BJ (cell line): ENCODE measurements around the gene B4GALT1. TPM values are rescaled to one million over a fixed set of nuclear protein-coding genes. Genes with fewer than 3 reads are reported as not detected.

Experiments used
- CTCF ChIA-PET: fragments of 350-600 bp; formaldehyde crosslinking; extraction: SDS; loops from one replicate; lab custom pipeline; 2021; ENCODE audit warnings: antibody characterized with exemption, inconsistent platforms; lab: Yijun Ruan, JAX
- POLR2A ChIA-PET: fragments of 300-600 bp; sonication (Branson Sonifier 250); formaldehyde crosslinking; extraction: SDS; loops from one replicate; lab custom pipeline; 2021; ENCODE audit warnings: antibody characterized with exemption; lab: Charles Lee
- DNase-seq: peaks from one replicate; pipeline ENCODE4 v3.0.0-alpha.2; 2011; ENCODE audit warnings: low read depth
- H3K27me3 ChIP-seq: 2 replicates; pipeline ENCODE4 v1.6.0; 2011; ENCODE audit warnings: low read length; ENCODE audit not compliant: control insufficient read depth, insufficient read depth
- H3K36me3 ChIP-seq: 2 replicates; pipeline ENCODE4 v1.5.1; 2011; ENCODE audit warnings: low read length; ENCODE audit not compliant: control insufficient read depth, insufficient read depth
- H3K4me3 ChIP-seq: 2 replicates; pipeline ENCODE4 v1.5.1; 2011; ENCODE audit warnings: low read depth, mild to moderate bottlenecking, control low read depth, low read length
- polyA plus RNA-seq: library from polyadenylated mRNA; depleted of rRNA; stranded (reverse); fragments of >200 nt; gene quantifications from 2 replicates; pipeline ENCODE4 v1.2.3, GENCODE V29; 2011
- TF ChIP-seq, protein P1 (sequence below): IDR thresholded peaks from 2 replicates; pipeline ENCODE4 v1.5.1; 2011; ENCODE audit warnings: low read depth, mild to moderate bottlenecking, control low read depth, inconsistent platforms, low read length, moderate library complexity; ENCODE audit not compliant: insufficient read depth

The B4GALT1 gene
- polyA plus RNA-seq, 1 experiment = 85.6 TPM

DNA sequence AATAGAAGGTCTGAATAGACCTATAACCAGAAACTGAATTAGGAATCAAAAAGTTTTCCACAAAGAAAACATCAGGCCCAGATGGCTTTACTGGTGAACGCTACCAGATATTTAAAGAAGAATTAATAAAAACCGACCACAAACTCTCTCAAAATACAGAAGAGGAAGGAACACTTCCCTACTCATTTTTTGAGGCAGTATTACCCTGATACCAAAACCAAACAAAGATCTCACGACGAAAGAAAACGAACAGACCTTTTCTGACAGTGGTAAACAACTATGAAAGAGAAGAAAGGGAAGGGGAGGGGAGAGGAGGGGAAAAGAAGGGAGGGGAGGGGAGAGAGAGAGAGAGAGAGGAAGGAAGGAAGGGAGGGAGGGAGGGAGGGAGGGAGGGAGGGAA is 13.5 kb downstream of the B4GALT1 start:
- ChIA-PET POLR2A (no interaction called here), CTCF (no interaction called here)
- H3K27me3 ChIP-seq = no peaks in the 10 kb centered on the region
- no peaks in the 10 kb centered on the region for H3K36me3 ChIP-seq
- no peak overlapping the region for H3K4me3 ChIP-seq
- TF ChIP-seq, protein P1, sequence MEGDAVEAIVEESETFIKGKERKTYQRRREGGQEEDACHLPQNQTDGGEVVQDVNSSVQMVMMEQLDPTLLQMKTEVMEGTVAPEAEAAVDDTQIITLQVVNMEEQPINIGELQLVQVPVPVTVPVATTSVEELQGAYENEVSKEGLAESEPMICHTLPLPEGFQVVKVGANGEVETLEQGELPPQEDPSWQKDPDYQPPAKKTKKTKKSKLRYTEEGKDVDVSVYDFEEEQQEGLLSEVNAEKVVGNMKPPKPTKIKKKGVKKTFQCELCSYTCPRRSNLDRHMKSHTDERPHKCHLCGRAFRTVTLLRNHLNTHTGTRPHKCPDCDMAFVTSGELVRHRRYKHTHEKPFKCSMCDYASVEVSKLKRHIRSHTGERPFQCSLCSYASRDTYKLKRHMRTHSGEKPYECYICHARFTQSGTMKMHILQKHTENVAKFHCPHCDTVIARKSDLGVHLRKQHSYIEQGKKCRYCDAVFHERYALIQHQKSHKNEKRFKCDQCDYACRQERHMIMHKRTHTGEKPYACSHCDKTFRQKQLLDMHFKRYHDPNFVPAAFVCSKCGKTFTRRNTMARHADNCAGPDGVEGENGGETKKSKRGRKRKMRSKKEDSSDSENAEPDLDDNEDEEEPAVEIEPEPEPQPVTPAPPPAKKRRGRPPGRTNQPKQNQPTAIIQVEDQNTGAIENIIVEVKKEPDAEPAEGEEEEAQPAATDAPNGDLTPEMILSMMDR = no peak
- no peak for DNase-seq

DNA sequence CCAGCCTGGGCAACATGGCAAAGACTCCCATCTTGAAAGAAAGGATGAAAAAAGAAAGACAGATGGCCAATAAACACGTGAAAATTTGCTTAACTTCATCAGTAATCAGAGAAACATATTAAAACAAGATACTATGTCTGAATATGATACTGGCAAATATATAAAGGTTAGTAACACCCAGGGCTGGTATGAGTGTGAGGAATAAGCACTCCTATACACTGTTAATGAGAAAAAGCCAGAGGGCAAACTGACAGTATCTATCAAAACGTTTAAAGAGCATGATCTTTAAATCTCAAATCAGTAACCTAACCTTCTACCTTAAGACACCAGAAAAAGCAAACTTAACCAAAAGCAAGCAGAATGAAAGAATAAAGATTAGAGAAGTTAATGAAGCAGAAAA is 14.1 kb downstream of the B4GALT1 start:
- Histone ChIP-seq H3K27me3 (no peaks in the 10 kb centered on the region), H3K4me3 (no peak overlapping the region), H3K36me3 (no peaks in the 10 kb centered on the region)
- no peak for DNase-seq
- TF ChIP-seq, protein P1 = no peak
- CTCF ChIA-PET = no interaction called here
- POLR2A ChIA-PET = no interaction called here

DNA sequence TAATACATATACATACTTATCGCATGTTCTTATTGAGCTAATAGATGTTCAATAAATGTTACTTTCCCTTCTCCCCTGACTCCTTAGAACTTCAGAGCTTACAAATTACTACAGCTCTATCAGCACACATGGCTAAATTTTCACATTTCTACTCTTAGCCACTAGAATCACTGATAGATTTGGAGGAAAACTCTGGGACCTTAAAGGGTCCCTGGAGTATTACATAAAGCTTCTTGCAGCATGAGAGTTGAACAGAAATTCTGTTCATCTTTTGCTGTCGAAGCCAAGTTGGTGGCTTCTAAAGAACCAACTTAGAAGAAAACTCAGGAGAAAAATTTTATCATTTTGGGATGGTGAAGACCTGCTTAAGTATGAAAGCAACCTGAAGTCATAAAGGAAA is 15.5 kb downstream of the B4GALT1 start:
- CTCF ChIA-PET = interaction anchor here (0.8 to 1.4 kb wide), 3 partner anchors 9 to 21 kb away, joined by 3 to 6 read pairs (median 3); no protein-coding TSS in a partner anchor
- POLR2A ChIA-PET = interaction anchor here (0.6 to 1.1 kb wide), 5 partner anchors 9 to 698 kb away, joined by 3 to 10 read pairs (median 3); partner anchors contain the start of genes B4GALT1 and NFX1
- TF ChIP-seq, protein P1 = no peak
- no peaks in the 10 kb centered on the region for H3K36me3 ChIP-seq
- H3K27me3 ChIP-seq = no peaks in the 10 kb centered on the region
- no peak overlapping the region for H3K4me3 ChIP-seq
- no peak for DNase-seq

DNA sequence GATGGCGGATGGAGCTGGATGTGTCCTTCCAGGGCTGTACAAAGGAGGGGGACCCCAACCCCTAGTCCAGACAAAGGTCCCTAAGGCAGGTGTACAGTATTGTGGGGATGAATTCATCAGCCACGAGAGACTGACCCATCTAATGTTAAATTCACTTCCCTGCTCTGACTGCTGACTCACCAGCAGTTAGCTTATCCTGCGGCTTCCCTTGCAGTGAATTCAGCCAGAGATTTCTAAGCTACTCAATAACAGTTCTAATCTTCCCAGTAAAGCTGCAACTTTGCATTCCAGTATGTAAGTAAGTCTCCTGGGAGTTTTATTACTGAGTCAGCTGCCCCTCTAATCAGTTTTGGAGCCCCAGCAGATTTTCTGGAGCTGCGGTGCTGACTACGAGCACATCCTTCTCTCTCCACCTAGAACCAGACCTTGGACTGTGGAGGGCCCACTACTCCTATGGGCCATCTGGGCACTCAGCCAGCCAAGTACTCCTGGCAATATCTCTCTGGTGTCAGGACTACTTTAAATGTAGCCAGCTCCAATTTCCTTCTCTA is 16.1 kb downstream of the B4GALT1 start:
- DNase-seq = peak; percentile 88
- TF ChIP-seq, protein P1 = no peak
- Histone ChIP-seq H3K4me3 (no peak overlapping the region), H3K36me3 (no peaks in the 10 kb centered on the region), H3K27me3 (no peaks in the 10 kb centered on the region)
- ChIA-PET CTCF (interaction anchor here (0.6 to 1.4 kb wide), 4 partner anchors 10 to 80 kb away, joined by 3 to 6 read pairs (median 3); no protein-coding TSS in a partner anchor), POLR2A (interaction anchor here (0.6 to 1.1 kb wide), 3 partner anchors 12 to 699 kb away, joined by 3 read pairs; partner anchors contain the start of gene B4GALT1)

DNA sequence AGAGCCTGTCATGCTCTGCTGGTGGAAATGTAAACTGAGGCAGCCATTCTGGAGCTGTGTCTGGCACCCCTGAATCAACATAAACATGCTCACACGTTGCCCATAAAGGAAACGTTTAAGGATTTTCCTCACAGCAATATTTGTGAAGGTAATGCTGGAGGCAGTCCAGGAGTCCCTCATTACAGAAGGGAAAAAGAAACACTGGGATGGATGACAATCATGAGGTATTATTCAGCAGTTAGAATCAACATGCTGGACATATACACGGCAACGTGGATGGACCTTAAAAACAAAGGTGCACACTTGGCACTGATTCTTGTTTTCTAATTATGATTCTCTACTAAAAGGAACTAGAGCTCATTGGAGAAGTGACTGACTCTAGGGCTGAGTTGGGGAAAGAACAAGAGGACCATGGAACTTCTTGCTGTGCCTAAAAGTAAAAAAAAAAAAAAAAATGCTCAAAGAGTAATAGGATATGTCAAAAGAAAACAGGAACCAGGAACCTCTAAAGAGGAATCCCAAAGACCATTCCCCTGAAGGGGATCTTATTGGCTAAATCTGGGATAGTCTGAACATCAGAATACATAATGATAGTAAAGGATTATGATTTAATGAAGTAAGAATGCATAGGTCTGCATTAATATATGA is 18.6 kb downstream of the B4GALT1 start:
- TF ChIP-seq, protein P1 = no peak
- ChIA-PET CTCF (interaction anchor here (1.0 to 1.2 kb wide), 2 partner anchors 12 to 40 kb away, joined by 3 read pairs; no protein-coding TSS in a partner anchor), POLR2A (no interaction called here)

More for the DNA sequence above, 18.6 kb downstream of the B4GALT1 start:
- Histone ChIP-seq H3K4me3 (no peak overlapping the region), H3K36me3 (no peaks in the 10 kb centered on the region), H3K27me3 (no peaks in the 10 kb centered on the region)
- no peak for DNase-seq
